ENCODE results near the gene SNRPD3.
"Not testable (repeated sequence)": the region's sequence is repeated elsewhere in the genome, so short reads cannot be mapped to it uniquely, and the experiment has no call there.

The SNRPD3 gene

GRCh38 chr22:24540470-24540869, 15.3 kb upstream of the SNRPD3 start:
- Histone ChIP-seq H3K4me3 (ENCODE audit: low read length) (no peak overlapping the region), H3K27me3 (ENCODE audit: control insufficient read depth, insufficient read depth, low read length) (no peaks in the 10 kb centered on the region), H3K9ac (ENCODE audit: low read length) (no peak overlapping the region), H3K36me3 (ENCODE audit: control insufficient read depth, insufficient read depth, low read length) (peaks cover 27% of the 10 kb centered on the region), H3K9me3 (ENCODE audit: control insufficient read depth, low read length) (no peaks in the 10 kb centered on the region), H3K4me1 (ENCODE audit: control insufficient read depth, insufficient read depth, low read length) (no peaks in the 10 kb centered on the region)

GRCh38 chr22:24541681-24542515, 13.9 kb upstream of the SNRPD3 start:
- no peaks in the 10 kb centered on the region for H3K9me3 ChIP-seq (ENCODE audit: control insufficient read depth, low read length)
- peaks cover 2% of the 10 kb centered on the region for H3K4me1 ChIP-seq (ENCODE audit: control insufficient read depth, insufficient read depth, low read length)
- H3K9ac ChIP-seq (ENCODE audit: low read length) = no peak overlapping the region
- H3K36me3 ChIP-seq (ENCODE audit: control insufficient read depth, insufficient read depth, low read length) = peaks cover 35% of the 10 kb centered on the region
- H3K4me3 ChIP-seq (ENCODE audit: low read length) = no peak overlapping the region
- H3K27me3 ChIP-seq (ENCODE audit: control insufficient read depth, insufficient read depth, low read length) = no peaks in the 10 kb centered on the region

GRCh38 chr22:24542641-24543040, 13.2 kb upstream of the SNRPD3 start:
- no peaks in the 10 kb centered on the region for H3K9me3 ChIP-seq (ENCODE audit: control insufficient read depth, low read length)
- no peak overlapping the region for H3K4me3 ChIP-seq (ENCODE audit: low read length)
- H3K27me3 ChIP-seq (ENCODE audit: control insufficient read depth, insufficient read depth, low read length) = no peaks in the 10 kb centered on the region
- H3K9ac ChIP-seq (ENCODE audit: low read length) = no peak overlapping the region
- H3K4me1 ChIP-seq (ENCODE audit: control insufficient read depth, insufficient read depth, low read length) = peaks cover 7% of the 10 kb centered on the region
- peaks cover 42% of the 10 kb centered on the region for H3K36me3 ChIP-seq (ENCODE audit: control insufficient read depth, insufficient read depth, low read length)

- no peaks in the 10 kb centered on the region for H3K27me3 ChIP-seq (ENCODE audit: control insufficient read depth, insufficient read depth, low read length)
- no peak overlapping the region for H3K9ac ChIP-seq (ENCODE audit: low read length)
- peaks cover 10% of the 10 kb centered on the region for H3K4me1 ChIP-seq (ENCODE audit: control insufficient read depth, insufficient read depth, low read length)
- H3K36me3 ChIP-seq (ENCODE audit: control insufficient read depth, insufficient read depth, low read length) = peaks cover 45% of the 10 kb centered on the region
- no peaks in the 10 kb centered on the region for H3K9me3 ChIP-seq (ENCODE audit: control insufficient read depth, low read length)
- no peak overlapping the region for H3K4me3 ChIP-seq (ENCODE audit: low read length)
Observed at GRCh38 chr22:24543185-24543601, 12.6 kb upstream of the SNRPD3 start.

GRCh38 chr22:24543679-24544243, 12.0 kb upstream of the SNRPD3 start:
- H3K4me1 ChIP-seq (ENCODE audit: control insufficient read depth, insufficient read depth, low read length) = peaks cover 13% of the 10 kb centered on the region
- no peaks in the 10 kb centered on the region for H3K27me3 ChIP-seq (ENCODE audit: control insufficient read depth, insufficient read depth, low read length)
- peaks cover 45% of the 10 kb centered on the region for H3K36me3 ChIP-seq (ENCODE audit: control insufficient read depth, insufficient read depth, low read length)
- no peak overlapping the region for H3K4me3 ChIP-seq (ENCODE audit: low read length)
- no peak overlapping the region for H3K9ac ChIP-seq (ENCODE audit: low read length)
- H3K9me3 ChIP-seq (ENCODE audit: control insufficient read depth, low read length) = no peaks in the 10 kb centered on the region

- Histone ChIP-seq H3K36me3 (ENCODE audit: control insufficient read depth, insufficient read depth, low read length) (peaks cover 29% of the 10 kb centered on the region), H3K4me1 (ENCODE audit: control insufficient read depth, insufficient read depth, low read length) (peaks cover 62% of the 10 kb centered on the region)
Observed at GRCh38 chr22:24548812-24549211, 7.0 kb upstream of the SNRPD3 start.

GRCh38 chr22:24550028-24550901, 5.5 kb upstream of the SNRPD3 start:
- no peaks in the 10 kb centered on the region for H3K9me3 ChIP-seq (ENCODE audit: control insufficient read depth, low read length)
- no peak overlapping the region for H3K9ac ChIP-seq (ENCODE audit: low read length)
- H3K4me3 ChIP-seq (ENCODE audit: low read length) = no peak overlapping the region
- peaks cover 18% of the 10 kb centered on the region for H3K36me3 ChIP-seq (ENCODE audit: control insufficient read depth, insufficient read depth, low read length)
- peaks cover 63% of the 10 kb centered on the region for H3K4me1 ChIP-seq (ENCODE audit: control insufficient read depth, insufficient read depth, low read length)
- H3K27me3 ChIP-seq (ENCODE audit: control insufficient read depth, insufficient read depth, low read length) = no peaks in the 10 kb centered on the region

More at GRCh38 chr22:24548812-24549211, 7.0 kb upstream of the SNRPD3 start:
- H3K9ac ChIP-seq (ENCODE audit: low read length) = no peak overlapping the region
- no peaks in the 10 kb centered on the region for H3K27me3 ChIP-seq (ENCODE audit: control insufficient read depth, insufficient read depth, low read length)
- H3K9me3 ChIP-seq (ENCODE audit: control insufficient read depth, low read length) = no peaks in the 10 kb centered on the region
- H3K4me3 ChIP-seq (ENCODE audit: low read length) = no peak overlapping the region

GRCh38 chr22:24550902-24551435, 4.8 kb upstream of the SNRPD3 start:
- Histone ChIP-seq H3K27me3 (ENCODE audit: control insufficient read depth, insufficient read depth, low read length) (no peaks in the 10 kb centered on the region), H3K4me3 (ENCODE audit: low read length) (no peak overlapping the region), H3K9ac (ENCODE audit: low read length) (no peak overlapping the region), H3K36me3 (ENCODE audit: control insufficient read depth, insufficient read depth, low read length) (peaks cover 18% of the 10 kb centered on the region), H3K4me1 (ENCODE audit: control insufficient read depth, insufficient read depth, low read length) (peaks cover 63% of the 10 kb centered on the region), H3K9me3 (ENCODE audit: control insufficient read depth, low read length) (no peaks in the 10 kb centered on the region)

GRCh38 chr22:24552503-24553286, 3.1 kb upstream of the SNRPD3 start:
- Histone ChIP-seq H3K4me1 (ENCODE audit: control insufficient read depth, insufficient read depth, low read length) (peaks cover 65% of the 10 kb centered on the region), H3K4me3 (ENCODE audit: low read length) (peak overlapping the region; percentile 78), H3K9ac (ENCODE audit: low read length) (peak overlapping the region; percentile 96)
- H3K9me3 ChIP-seq (ENCODE audit: control insufficient read depth, low read length); H3K27me3 ChIP-seq (ENCODE audit: control insufficient read depth, insufficient read depth, low read length); H3K36me3 ChIP-seq (ENCODE audit: control insufficient read depth, insufficient read depth, low read length): not testable (repeated sequence)

GRCh38 chr22:24553597-24554312, 2.0 kb upstream of the SNRPD3 start:
- Histone ChIP-seq H3K27me3 (ENCODE audit: control insufficient read depth, insufficient read depth, low read length) (no peaks in the 10 kb centered on the region), H3K4me1 (ENCODE audit: control insufficient read depth, insufficient read depth, low read length) (peaks cover 59% of the 10 kb centered on the region), H3K36me3 (ENCODE audit: control insufficient read depth, insufficient read depth, low read length) (no peaks in the 10 kb centered on the region), H3K4me3 (ENCODE audit: low read length) (peak overlapping the region; percentile 78), H3K9me3 (ENCODE audit: control insufficient read depth, low read length) (no peaks in the 10 kb centered on the region), H3K9ac (ENCODE audit: low read length) (peak overlapping the region; percentile 96)

All from mucosa of stomach (tissue), 1 donor.